Adrenal gland (tissue), 5 donors: ENCODE measurements around the gene MAST2.

ENCODE experiments used
- CTCF ChIP-seq, 6 experiments: fragments of 450-650 bp in 4 of 6; fragments of 200-600 bp in 2 of 6; sonication (generic) in 1 of 6; IDR thresholded peaks; 1 replicate in 5 of 6; 2 replicates in 1 of 6; pipeline versions ENCODE4 v1.5.1 to v1.8.0; 2016 to 2021; ENCODE audit warnings: antibody characterized with exemption in 6 of 6, mild to moderate bottlenecking in 2 of 6, moderate library complexity in 1 of 6
- POLR2A ChIP-seq, 2 donors: fragments of 450-650 bp; IDR thresholded peaks; one replicate each; pipeline ENCODE4 v1.6.1; 2017; ENCODE audit warnings: antibody characterized with exemption in 2 of 2, mild to moderate bottlenecking in 2 of 2, moderate library complexity in 1 of 2
- donor health status: DM: no; HTN: no; CAD: no.

DNA sequence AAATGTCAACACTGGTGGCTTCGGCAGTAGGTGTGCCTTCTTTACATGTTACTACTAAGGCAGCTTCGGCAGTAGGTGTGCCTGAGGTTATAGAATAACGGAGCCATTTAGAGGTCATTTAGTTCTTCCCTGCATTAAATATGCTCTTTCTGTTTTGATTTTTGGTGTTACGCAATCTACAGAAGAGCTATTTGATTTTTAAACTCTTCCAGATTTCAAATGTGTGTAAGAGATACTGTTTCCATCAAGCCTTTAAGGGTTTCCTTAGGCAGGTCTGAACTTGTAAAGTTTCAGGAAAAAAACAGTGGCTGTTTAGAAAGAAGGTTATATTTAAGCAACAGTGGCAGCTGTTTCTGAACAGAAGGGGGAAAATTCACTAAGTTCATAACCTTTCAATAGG is 274.2 kb downstream of the MAST2 start:
- TF ChIP-seq CTCF (IDR thresholded peaks at IDR 0.05) (no peak), POLR2A (IDR thresholded peaks at IDR 0.05) (no peak)
